GM18907 (cell line): ENCODE measurements around the gene SLC35G4.
"Not testable (repeated sequence)": the region's sequence is repeated elsewhere in the genome, so short reads cannot be mapped to it uniquely, and the experiment has no call there.

Experiments used
- ATAC-seq: cut with Tn5 transposase; IDR thresholded peaks from one replicate; pipeline ENCODE4 v1.9.1; 2021; ENCODE audit warnings: mild to moderate bottlenecking, moderate library complexity; ENCODE audit not compliant: unreplicated experiment

Gene SLC35G4

GRCh38 chr18:11609488-11609887, at the start of gene SLC35G4:
SLC35G4 (plus strand) TSS chr18:11609596; CDS start chr18:11609596, 0 bp downstream.
- not testable (repeated sequence) for ATAC-seq

DNA sequence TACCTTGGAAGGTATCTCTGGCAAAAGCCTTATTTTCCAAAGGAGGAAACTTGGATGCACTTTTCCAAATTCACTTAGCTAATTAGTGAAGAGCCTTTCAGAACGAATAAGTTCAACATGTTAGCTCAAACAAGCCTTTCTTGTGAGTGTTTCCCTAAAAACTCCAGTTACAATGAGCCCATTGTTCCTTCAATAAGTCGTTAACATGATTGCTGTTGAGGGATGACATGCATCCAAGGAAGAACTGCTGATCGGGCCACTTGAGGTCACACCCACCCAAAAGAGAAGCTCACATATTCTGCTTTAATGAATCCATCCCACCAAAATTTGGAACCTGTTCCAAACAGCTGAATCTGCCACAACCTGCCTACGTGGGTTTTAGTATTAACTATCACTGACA, 48.1 kb upstream of the SLC35G4 start:
- ATAC-seq, result no peak

GRCh38 chr18:11565716-11566115, 43.7 kb upstream of the SLC35G4 start:
- ATAC-seq, result no peak

GRCh38 chr18:11566236-11566965, 43.0 kb upstream of the SLC35G4 start:
- no peak for ATAC-seq

DNA sequence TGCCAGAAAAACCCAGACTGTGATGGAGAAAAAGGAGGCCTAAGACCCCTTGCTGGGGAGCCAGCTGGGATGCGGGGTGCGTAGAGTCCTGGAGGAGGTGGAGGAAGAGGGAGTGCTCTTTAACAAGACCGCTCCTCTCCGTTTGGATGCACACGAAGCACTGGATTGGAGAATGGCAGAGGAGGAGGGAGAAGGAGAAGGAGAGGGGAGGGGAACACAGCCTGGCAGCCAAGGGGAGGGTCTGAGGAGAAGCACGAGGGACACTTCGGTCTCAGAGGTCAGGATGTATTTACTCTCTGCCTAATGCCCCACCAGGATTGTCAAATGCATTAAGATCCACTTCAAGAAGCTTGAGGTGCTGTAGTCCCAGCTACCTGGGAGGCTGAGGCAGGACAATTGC, 42.0 kb upstream of the SLC35G4 start:
- ATAC-seq, result no peak

DNA sequence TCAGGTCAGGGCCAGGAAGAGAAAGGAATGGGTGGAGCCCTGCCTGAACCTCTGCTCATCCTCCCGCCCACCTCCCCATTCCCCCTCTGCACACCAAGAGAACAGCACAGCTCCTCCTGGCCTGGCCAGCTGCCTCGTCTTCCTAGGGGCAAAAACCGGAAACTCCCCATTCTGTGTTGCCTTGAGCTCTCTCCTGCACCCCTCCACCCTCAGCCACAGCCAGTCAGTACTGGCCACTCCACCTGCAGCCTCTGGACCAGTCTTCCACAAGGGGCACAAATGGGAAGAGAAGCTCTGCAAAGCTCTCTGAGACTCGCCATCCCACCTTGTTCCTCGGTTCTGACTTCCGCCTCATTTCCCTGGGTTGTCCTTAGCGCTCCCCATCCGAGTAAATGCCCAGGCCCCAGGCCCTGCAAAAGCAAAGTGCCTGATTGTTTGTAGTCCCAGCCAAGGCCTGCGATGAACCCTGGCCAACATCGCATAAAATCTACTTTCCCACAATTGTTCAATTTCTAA, 39.3 kb upstream of the SLC35G4 start:
- no peak for ATAC-seq

DNA sequence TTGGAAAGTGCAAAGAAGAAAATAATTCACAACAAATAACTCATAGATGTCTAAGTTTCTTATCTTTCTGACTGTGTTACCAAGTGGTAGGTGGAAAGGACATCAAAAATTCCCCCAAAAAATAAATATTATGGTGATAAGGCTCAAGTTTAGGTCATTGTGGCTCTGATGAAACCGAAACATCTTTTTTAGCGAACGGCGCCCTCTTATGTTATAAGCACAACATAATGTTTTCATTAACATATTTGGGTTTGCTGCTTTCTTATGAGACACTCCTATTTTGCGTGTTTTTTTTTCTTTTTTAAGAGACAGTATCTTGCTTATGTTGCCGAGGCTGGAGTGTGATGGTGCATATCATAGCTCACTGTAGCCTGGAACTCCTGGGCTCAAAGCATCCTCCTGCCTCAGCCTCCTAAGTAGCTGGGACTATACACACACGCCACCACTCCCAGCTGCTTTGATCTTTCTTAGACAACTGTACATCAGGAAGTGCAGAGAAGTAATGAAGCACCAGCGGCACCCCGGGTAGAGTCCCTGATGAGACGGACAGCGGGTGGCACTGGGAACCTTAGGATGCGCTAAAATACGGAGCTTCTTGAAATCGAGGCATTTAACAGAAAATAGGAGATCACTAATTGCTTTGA, 38.5 kb upstream of the SLC35G4 start:
- ATAC-seq, result no peak

GRCh38 chr18:11572201-11572600, 37.2 kb upstream of the SLC35G4 start:
- no peak for ATAC-seq

- ATAC-seq, result no peak
These were observed 34.9 kb upstream of the SLC35G4 start for GRCh38 chr18:11574545-11574944.

DNA sequence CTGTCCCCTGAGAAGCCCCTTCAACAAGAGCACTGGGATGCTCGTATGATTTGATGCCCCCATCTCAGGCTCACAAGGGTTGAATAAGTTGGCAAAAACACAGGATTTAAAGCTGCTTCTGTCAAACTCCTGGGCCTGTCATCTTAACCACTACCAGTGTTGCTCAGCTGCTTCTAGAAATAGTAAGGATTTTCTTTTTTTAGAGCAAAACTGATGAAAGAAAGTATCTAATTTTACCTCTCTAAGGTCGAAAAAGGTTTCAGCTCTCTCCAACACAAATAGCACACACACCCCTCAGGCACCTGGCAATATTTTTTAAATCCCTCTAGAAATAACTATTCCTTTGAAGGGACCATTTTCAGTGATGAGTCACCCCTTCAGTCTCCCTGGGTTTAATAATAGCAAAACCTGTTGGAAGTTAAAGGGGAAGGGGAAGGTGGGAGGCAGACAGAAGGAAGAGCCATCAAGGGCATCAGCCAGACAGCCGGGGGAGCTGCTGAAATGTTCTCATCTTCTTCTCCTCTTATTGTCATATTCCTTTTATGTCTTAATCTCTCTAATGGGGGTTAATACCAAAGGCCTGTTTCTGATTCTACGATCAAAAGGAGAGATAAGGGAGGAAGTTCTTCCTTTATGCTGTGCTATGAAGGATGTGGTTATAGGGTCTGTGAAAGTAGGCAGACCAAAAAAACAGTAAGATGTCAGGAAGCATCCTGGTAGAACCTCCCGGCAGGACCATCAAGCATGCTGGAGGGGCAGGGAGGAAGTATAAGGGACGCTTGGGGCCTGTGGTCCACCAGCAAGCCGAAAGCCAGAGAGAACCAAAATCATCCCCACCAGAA, 31.9 kb upstream of the SLC35G4 start:
- no peak for ATAC-seq

DNA sequence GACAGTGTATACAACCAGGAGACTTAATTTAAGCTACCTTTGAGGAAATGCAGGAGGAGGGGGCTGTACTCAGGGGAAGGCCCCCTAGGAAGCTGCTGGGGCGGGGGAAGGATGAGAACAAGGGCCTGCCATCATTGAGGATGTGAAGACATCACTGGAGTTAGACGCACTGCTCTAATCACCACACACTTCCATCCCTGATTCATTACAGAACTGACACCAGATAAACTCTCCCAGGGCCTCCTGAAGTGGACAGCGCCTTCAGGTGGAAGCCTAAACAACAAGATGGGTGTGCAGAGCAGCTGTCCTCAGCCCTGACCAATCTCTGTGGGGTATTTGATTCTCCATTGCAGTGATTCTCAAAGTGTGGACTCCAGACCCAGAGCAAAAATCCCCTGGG, 30.6 kb upstream of the SLC35G4 start:
- no peak for ATAC-seq

- no peak for ATAC-seq
These were observed 29.5 kb upstream of the SLC35G4 start for GRCh38 chr18:11579916-11580315.

DNA sequence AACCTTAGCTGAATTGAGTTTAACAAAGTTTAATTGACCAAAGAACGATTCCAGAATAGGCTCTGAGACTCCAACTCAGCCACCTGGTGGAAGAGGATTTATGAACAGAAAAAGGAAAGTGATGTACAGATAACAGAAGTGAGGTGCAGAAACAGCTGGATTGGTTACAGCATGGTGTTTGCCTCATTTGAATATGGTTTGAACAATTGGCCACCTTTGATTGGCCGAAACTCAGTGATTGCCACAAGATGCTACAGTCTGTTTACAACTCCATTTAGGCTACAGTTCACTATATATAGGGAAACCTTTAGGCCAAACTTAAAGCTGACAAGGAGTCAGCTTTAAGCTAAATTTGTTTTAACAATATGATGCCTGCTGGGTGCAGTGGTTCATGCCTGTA, 28.1 kb upstream of the SLC35G4 start:
- no peak for ATAC-seq

DNA sequence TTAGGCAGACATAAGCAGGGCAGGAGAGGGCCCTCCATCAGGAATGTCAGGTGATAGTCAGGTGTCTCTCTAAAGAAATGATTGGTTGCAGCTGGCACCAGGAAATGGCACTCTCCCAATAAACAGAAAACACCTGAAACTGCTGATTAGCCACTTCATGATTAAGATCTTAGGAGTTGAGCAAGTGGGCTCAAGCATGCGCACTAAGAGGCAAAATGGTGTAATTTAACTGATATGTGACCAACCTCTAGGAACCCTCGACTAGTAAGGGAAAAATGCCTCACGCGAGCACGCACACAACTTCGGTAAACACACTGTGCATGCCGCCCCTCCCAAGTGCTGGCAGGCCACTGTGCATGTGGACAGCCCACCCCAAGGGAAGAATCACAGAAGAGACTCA, 23.8 kb upstream of the SLC35G4 start:
- no peak for ATAC-seq

GRCh38 chr18:11586896-11587295, 22.5 kb upstream of the SLC35G4 start:
- no peak for ATAC-seq

- ATAC-seq, result no peak
These were observed 22.0 kb upstream of the SLC35G4 start for GRCh38 chr18:11587432-11587831.

GRCh38 chr18:11587846-11588245, 21.6 kb upstream of the SLC35G4 start:
- no peak for ATAC-seq

DNA sequence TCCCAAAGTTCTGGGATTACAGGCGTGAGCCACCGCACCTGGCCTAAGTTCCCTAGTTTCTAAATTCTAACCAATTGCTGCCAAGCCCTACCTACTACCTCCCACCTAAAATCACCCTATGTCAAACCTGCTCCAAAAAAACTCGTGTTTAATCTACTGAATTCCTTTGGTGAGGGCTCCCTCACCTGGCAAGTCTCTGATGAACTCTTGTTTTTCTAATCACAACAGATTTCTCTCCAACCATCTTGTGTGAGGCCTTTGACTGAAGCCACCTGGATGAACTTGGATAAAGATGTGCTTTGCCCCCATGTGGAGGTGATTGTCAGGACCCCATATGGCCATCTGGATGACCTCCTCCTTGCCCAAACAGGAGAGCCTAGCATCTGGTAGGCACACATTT, 17.4 kb upstream of the SLC35G4 start:
- no peak for ATAC-seq

DNA sequence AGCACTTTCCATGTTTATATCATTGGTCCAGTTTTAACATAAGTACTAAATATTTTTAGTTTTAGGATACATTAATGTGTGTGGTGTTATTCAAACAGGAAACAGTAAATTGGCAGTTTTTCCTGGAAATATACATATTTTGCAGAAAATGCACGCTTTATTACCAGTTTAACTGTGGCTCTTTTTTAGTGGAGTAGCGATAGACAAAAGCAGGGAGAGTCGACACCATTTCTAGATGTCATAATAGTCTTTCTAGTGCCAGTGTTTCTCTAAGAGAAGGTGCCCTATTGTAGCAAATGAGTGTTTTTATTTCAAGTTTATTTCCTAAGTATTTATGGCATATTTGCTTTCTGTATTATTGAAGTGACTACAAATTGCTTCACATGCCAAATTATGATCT, 9.1 kb upstream of the SLC35G4 start:
- no peak for ATAC-seq

GRCh38 chr18:11607906-11608305, 1.5 kb upstream of the SLC35G4 start:
- ATAC-seq, result no peak

DNA sequence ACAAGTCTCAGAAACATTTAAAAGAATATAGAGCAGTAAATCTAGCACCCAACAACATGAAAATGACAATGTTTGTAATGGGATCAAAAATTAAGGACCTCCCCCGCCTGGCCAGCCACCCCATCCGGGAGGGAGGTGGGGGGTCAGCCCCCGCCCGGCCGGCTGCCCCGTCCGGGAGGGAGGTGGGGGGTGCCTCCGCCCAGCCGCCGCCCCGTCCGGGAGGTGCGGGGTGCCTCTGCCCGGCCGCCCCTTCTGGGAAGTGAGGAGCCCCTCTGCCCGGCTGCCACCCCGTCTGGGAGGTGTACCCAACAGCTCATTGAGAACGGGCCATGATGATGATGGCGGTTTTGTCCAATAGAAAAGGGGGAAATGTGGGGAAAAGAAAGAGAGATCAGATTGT, 778 bp upstream of the SLC35G4 start:
- not testable (repeated sequence) for ATAC-seq

GRCh38 chr18:11613073-11613472, 3.7 kb downstream of the SLC35G4 start:
- ATAC-seq, result not testable (repeated sequence)
